B cell (primary cell): Measurements from ENCODE around the gene C1orf226. TPM values are rescaled to one million over a fixed set of nuclear protein-coding genes. Genes with fewer than 3 reads are reported as not detected.

Experiments used
- ATAC-seq: fragments of 200-7000 bp; cut with Tn5 transposase; one replicate; pipeline ENCODE4 v1.10.0; 2021; ENCODE audit warnings: low read depth, mild to moderate bottlenecking, moderate number of reproducible peaks, moderate library complexity
- CTCF ChIA-PET: fragments of 350-600 bp; sonication (Branson Sonifier 250); formaldehyde crosslinking; loops from one replicate; lab custom pipeline; 2021; ENCODE audit warnings: antibody characterized with exemption, inconsistent platforms; lab: Charles Lee
- POLR2A ChIA-PET: fragments of 350-600 bp; sonication (Branson Sonifier 250); formaldehyde crosslinking; loops from one replicate; lab custom pipeline; 2021; ENCODE audit warnings: antibody characterized with exemption; lab: Charles Lee
- DNase-seq: peaks from one replicate; pipeline ENCODE4 v3.0.0; 2013
- H2AFZ ChIP-seq: 2 replicates; pipeline ENCODE4 v1.6.1; 2012; ENCODE audit warnings: mild to moderate bottlenecking, low read depth, low read length; ENCODE audit not compliant: insufficient read depth, poor library complexity, severe bottlenecking
- H3K27ac ChIP-seq, 2 donors: 1 replicate in 1 of 2; 2 replicates in 1 of 2; pipeline ENCODE4 v1.5.1; 2012 to 2013; ENCODE audit warnings: low read length in 2 of 2, mild to moderate bottlenecking in 2 of 2, moderate library complexity in 1 of 2
- H3K27me3 ChIP-seq, 4 experiments: fragments of 200-600 bp in 1 of 4; sonication (generic) in 1 of 4; replicated peaks in 1 of 4; 1 replicate in 2 of 4; 2 replicates in 2 of 4; pipeline versions ENCODE4 v1.6.1 to v1.7.0; 2013 to 2016; ENCODE audit warnings: low read length in 3 of 4, mild to moderate bottlenecking in 2 of 4, mixed read lengths in 1 of 4, moderate library complexity in 1 of 4; ENCODE audit not compliant: insufficient read depth in 4 of 4, control insufficient read depth in 3 of 4; ENCODE audit errors: control extremely low read depth in 1 of 4
- H3K36me3 ChIP-seq, 2 experiments: replicated peaks in 1 of 2; 1 replicate in 1 of 2; 2 replicates in 1 of 2; pipeline versions ENCODE4 v1.6.1 to v1.7.1; 2013; ENCODE audit warnings: low read length in 1 of 2; ENCODE audit not compliant: insufficient read depth in 2 of 2, control insufficient read depth in 1 of 2; ENCODE audit errors: control extremely low read depth in 1 of 2, extremely low read depth in 1 of 2
- H3K4me1 ChIP-seq, 2 donors: fragments of 200-600 bp in 1 of 2; sonication (generic) in 1 of 2; 1 replicate in 1 of 2; 2 replicates in 1 of 2; pipeline versions ENCODE4 v1.5.1 to v1.6.1; 2013 to 2017; ENCODE audit warnings: low read length in 2 of 2; ENCODE audit not compliant: control insufficient read depth in 2 of 2, insufficient read depth in 2 of 2
- H3K4me2 ChIP-seq: replicated peaks from 2 replicates; pipeline ENCODE3; 2012; ENCODE audit warnings: mild to moderate bottlenecking, low read depth, low read length; ENCODE audit not compliant: poor library complexity, severe bottlenecking
- H3K4me3 ChIP-seq, 5 experiments: fragments of 200-600 bp in 1 of 5; sonication (generic) in 1 of 5; 1 replicate in 3 of 5; 2 replicates in 2 of 5; pipeline versions ENCODE4 v1.5.1 to v1.7.0; 2011 to 2016; ENCODE audit warnings: low read length in 4 of 5, mild to moderate bottlenecking in 4 of 5, low read depth in 2 of 5, control low read depth in 1 of 5, moderate library complexity in 1 of 5; ENCODE audit not compliant: insufficient read depth in 1 of 5; ENCODE audit errors: control extremely low read depth in 1 of 5, extremely low read depth in 1 of 5
- H3K79me2 ChIP-seq: fragments of 200-600 bp; sonication (generic); one replicate; pipeline ENCODE4 v1.6.0; 2016; ENCODE audit warnings: low read length; ENCODE audit not compliant: control insufficient read depth, insufficient read depth
- H3K9ac ChIP-seq: fragments of 200-600 bp; sonication (generic); 2 replicates; pipeline ENCODE4 v1.6.1; 2017; ENCODE audit warnings: mild to moderate bottlenecking, low read length, moderate library complexity
- H3K9me3 ChIP-seq, 3 donors: one replicate each; pipeline versions ENCODE4 v1.6.1 to v1.7.1; 2013; ENCODE audit warnings: low read length in 2 of 3; ENCODE audit not compliant: control insufficient read depth in 2 of 3, insufficient read depth in 1 of 3; ENCODE audit errors: control extremely low read depth in 1 of 3
- H4K20me1 ChIP-seq: 2 replicates; pipeline ENCODE4 v1.6.0; 2012; ENCODE audit warnings: mild to moderate bottlenecking, low read length; ENCODE audit not compliant: insufficient read depth, control insufficient read depth, poor library complexity, severe bottlenecking
- H3K27ac Mint-ChIP-seq: one replicate; pipeline ENCODE4 v1.8.0; 2021; ENCODE audit warnings: mixed read lengths
- H3K27me3 Mint-ChIP-seq: one replicate; pipeline ENCODE4 v1.8.0; 2021; ENCODE audit warnings: mixed read lengths
- H3K4me1 Mint-ChIP-seq: one replicate; pipeline ENCODE4 v1.8.0; 2021; ENCODE audit warnings: mixed read lengths
- H3K4me3 Mint-ChIP-seq: one replicate; pipeline ENCODE4 v1.8.0; 2021; ENCODE audit warnings: mixed read lengths
- H3K9me3 Mint-ChIP-seq: one replicate; pipeline ENCODE4 v1.8.0; 2022; ENCODE audit warnings: mixed read lengths; ENCODE audit not compliant: insufficient read depth
- CTCF ChIP-seq: fragments of 200-600 bp; IDR thresholded peaks from one replicate; pipeline ENCODE4 v1.8.0; 2022; ENCODE audit warnings: antibody characterized with exemption, mild to moderate bottlenecking
- EZH2 ChIP-seq: IDR thresholded peaks from 2 replicates; pipeline ENCODE4 v1.6.1; 2012; ENCODE audit warnings: borderline replicate concordance, low read depth, mild to moderate bottlenecking, moderate library complexity, low read length; ENCODE audit not compliant: insufficient read depth, poor library complexity, severe bottlenecking
- WGBS: methylation state at CpG from one replicate; pipeline ENCODE4 v1.1.5; 2013; ENCODE audit warnings: missing lambda C conversion rate; ENCODE audit not compliant: insufficient coverage; 5-methylcytosine and 5-hydroxymethylcytosine counted together
- intact Hi-C: fragments of 100-400 bp; cut with micrococcal nuclease; formaldehyde crosslinking; loops from one replicate; pipeline ENCODE4 v1.10.0; 2022
- polyA plus RNA-seq: library from polyadenylated mRNA; depleted of rRNA; stranded (reverse); fragments of >200 nt; gene quantifications from 2 replicates; pipeline ENCODE4 v1.2.3, GENCODE V29; 2012
- total RNA-seq, 2 donors: library from RNA; stranded (reverse); fragments of 120-200 nt in 1 of 2; gene quantifications; 1 replicate in 1 of 2; 2 replicates in 1 of 2; pipeline versions ENCODE4 v1.2.3 to v1.2.4, GENCODE V29; 2013 to 2022

Gene C1orf226
- total and polyA plus RNA-seq, 2 donors (not counting 1 experiment from before 2014, with no cell fraction given) = 0.01 to 0.10 TPM

- Histone ChIP-seq H3K9me3 (no peaks in the 10 kb centered on the region), H3K36me3 (no peaks in the 10 kb centered on the region), H3K79me2 (no peaks in the 10 kb centered on the region), H3K4me3 (no peak overlapping the region), H3K27ac (no peak overlapping the region), H3K9ac (no peak overlapping the region), H3K4me1 (peaks cover 3 to 5% of the 10 kb centered on the region in 2 donors), H3K4me2 (no peak overlapping the region), H2AFZ (no peak overlapping the region), H4K20me1 (no peaks in the 10 kb centered on the region), H3K27me3 (peaks cover 0 to 8% (median 0%) of the 10 kb centered on the region in 4 experiments)
- WGBS = no CpG with 5 or more reads among the region's 4 CpGs
- ChIA-PET CTCF (interaction anchor here (0.6 to 1.2 kb wide), 6 partner anchors 17 to 354 kb away, joined by 4 to 6 read pairs (median 4); no protein-coding TSS in a partner anchor), POLR2A (no interaction called here)
- no peak for ATAC-seq
- peaks cover 10% of the 10 kb centered on the region for H3K4me1 Mint-ChIP-seq
- peak; percentile 22 for DNase-seq
- no peak overlapping the region for H3K27ac Mint-ChIP-seq
- TF ChIP-seq CTCF = peak; percentile 68
- TF ChIP-seq EZH2 = no peak
- H3K4me3 Mint-ChIP-seq = no peak overlapping the region
- no peaks in the 10 kb centered on the region for H3K9me3 Mint-ChIP-seq
- intact Hi-C loops = loop anchor here (1.0 kb wide), 1 partner anchor 336 kb away; no protein-coding TSS in a partner anchor
- peaks cover 28% of the 10 kb centered on the region for H3K27me3 Mint-ChIP-seq
Observed at GRCh38 chr1:162391790-162392563, 10.4 kb downstream of the C1orf226 start.

- Histone ChIP-seq H3K9me3 (no peaks in the 10 kb centered on the region), H3K4me3 (no peak overlapping the region), H3K4me1 (no peaks in the 10 kb centered on the region), H3K79me2 (no peaks in the 10 kb centered on the region), H3K27ac (no peak overlapping the region), H4K20me1 (no peaks in the 10 kb centered on the region), H2AFZ (no peak overlapping the region), H3K36me3 (no peaks in the 10 kb centered on the region), H3K27me3 (peaks cover 0 to 8% (median 2%) of the 10 kb centered on the region in 4 experiments), H3K9ac (no peak overlapping the region), H3K4me2 (no peak overlapping the region)
- POLR2A ChIA-PET = no interaction called here
- TF ChIP-seq CTCF = no peak
- no peak for TF ChIP-seq EZH2
- Mint-ChIP-seq H3K27ac (no peak overlapping the region), H3K9me3 (no peaks in the 10 kb centered on the region), H3K27me3 (peaks cover 39% of the 10 kb centered on the region), H3K4me1 (no peaks in the 10 kb centered on the region), H3K4me3 (no peak overlapping the region)
- DNase-seq (no peak), ATAC-seq (no peak)
- WGBS = 55% methylated on average over 2 of the region's 3 CpGs
- CTCF ChIA-PET = no interaction called here
- intact Hi-C loops = no loop called here
Observed at GRCh38 chr1:162396201-162396906, 14.8 kb downstream of the C1orf226 start.
